Type B pancreatic cell (in vitro differentiated cells): ENCODE data around the gene GRHL3. TPM values are rescaled to one million over a fixed set of nuclear protein-coding genes. Genes with fewer than 3 reads are reported as not detected.

Experiments
- DNase-seq: peaks from one replicate; pipeline ENCODE4 v3.0.0; 2021; ENCODE audit warnings: mixed read lengths; ENCODE audit not compliant: unreplicated experiment; ENCODE audit errors: extremely low spot score
- H3K27ac Mint-ChIP-seq: 2 replicates; pipeline ENCODE4 v1.8.0; 2021; ENCODE audit warnings: mild to moderate bottlenecking, mixed read lengths
- H3K27me3 Mint-ChIP-seq: 2 replicates; pipeline ENCODE4 v1.8.0; 2021; ENCODE audit warnings: mixed read lengths
- H3K36me3 Mint-ChIP-seq: 2 replicates; pipeline ENCODE4 v1.8.0; 2021; ENCODE audit warnings: mixed read lengths
- H3K4me1 Mint-ChIP-seq: one replicate; pipeline ENCODE4 v1.8.0; 2021; ENCODE audit warnings: mixed read lengths; ENCODE audit not compliant: unreplicated experiment
- H3K4me3 Mint-ChIP-seq: 2 replicates; pipeline ENCODE4 v1.8.0; 2021; ENCODE audit warnings: mild to moderate bottlenecking, mixed read lengths
- H3K9me3 Mint-ChIP-seq: 2 replicates; pipeline ENCODE4 v1.8.0; 2021; ENCODE audit warnings: mixed read lengths
- total RNA-seq: library from RNA; stranded (reverse); gene quantifications from 2 replicates; pipeline ENCODE4 v1.2.1, GENCODE V29; 2021; ENCODE audit warnings: low replicate concordance
- TF ChIP-seq, protein P1 (sequence below): fragments of 200-600 bp; sonication (generic); conservative IDR thresholded peaks from 2 replicates; pipeline ENCODE4 v1.5.0; 2021; ENCODE audit warnings: antibody characterized with exemption, mild to moderate bottlenecking

GRHL3 gene
- total RNA-seq, 1 donor from 2014 or later: 70.6 TPM

- H3K36me3 Mint-ChIP-seq: peaks cover 4% of the 10 kb centered on the region
- no peaks in the 10 kb centered on the region for H3K27me3 Mint-ChIP-seq
- H3K27ac Mint-ChIP-seq: peak overlapping the region; percentile 86
- DNase-seq: no peak
- H3K4me3 Mint-ChIP-seq: peak overlapping the region; percentile 31
- TF ChIP-seq, protein P1, sequence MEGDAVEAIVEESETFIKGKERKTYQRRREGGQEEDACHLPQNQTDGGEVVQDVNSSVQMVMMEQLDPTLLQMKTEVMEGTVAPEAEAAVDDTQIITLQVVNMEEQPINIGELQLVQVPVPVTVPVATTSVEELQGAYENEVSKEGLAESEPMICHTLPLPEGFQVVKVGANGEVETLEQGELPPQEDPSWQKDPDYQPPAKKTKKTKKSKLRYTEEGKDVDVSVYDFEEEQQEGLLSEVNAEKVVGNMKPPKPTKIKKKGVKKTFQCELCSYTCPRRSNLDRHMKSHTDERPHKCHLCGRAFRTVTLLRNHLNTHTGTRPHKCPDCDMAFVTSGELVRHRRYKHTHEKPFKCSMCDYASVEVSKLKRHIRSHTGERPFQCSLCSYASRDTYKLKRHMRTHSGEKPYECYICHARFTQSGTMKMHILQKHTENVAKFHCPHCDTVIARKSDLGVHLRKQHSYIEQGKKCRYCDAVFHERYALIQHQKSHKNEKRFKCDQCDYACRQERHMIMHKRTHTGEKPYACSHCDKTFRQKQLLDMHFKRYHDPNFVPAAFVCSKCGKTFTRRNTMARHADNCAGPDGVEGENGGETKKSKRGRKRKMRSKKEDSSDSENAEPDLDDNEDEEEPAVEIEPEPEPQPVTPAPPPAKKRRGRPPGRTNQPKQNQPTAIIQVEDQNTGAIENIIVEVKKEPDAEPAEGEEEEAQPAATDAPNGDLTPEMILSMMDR: no peak
- peaks cover 20% of the 10 kb centered on the region for H3K4me1 Mint-ChIP-seq
- H3K9me3 Mint-ChIP-seq: no peaks in the 10 kb centered on the region
Measured at GRCh38 chr1:24373710-24374109, 54.6 kb downstream of the GRHL3 start.

DNA sequence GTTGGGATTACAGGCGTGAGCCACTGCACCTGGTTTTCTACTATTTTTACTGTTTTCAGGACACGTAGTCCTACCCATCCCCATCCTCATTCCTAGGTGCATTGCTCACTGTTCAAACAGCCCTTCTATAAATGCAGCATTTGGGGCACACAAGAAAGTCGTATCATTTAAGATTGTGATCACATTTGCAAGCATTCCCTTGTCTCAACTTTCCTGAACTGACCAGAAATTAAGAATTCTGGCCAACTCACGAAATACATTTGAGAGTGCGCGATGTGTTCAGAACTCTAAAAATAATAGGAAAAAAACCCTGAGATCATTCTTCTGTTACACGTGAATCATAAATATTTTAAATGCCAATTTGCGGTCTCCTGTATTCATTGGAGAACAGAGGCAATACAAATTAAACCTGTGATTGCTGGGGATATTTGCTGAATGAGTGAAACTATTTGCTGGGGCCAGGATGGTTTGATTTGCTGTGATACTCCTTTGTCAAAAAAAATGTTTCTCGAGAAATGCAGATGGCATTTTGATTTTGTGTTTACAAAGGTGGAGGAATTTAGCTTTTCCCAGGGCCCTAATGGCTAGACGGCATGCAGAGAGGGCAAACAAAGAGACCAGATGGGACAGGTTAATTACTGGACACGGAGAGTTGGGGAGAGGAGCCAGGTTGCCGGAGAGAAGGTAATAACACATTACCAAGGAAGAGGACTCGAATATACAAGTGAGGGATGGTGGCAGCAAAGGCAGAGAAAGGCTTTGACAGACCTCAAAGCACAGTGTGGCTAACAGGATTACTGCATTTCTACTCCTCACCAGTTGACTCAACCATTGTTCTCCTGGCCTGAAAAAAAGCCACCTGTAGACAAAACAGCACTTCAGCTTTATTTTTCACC, 56.0 kb downstream of the GRHL3 start:
- no peak for DNase-seq
- Mint-ChIP-seq H3K9me3 (no peaks in the 10 kb centered on the region), H3K4me1 (peaks cover 29% of the 10 kb centered on the region), H3K27me3 (no peaks in the 10 kb centered on the region), H3K27ac (peak overlapping the region; percentile 82), H3K4me3 (peak overlapping the region; percentile 19), H3K36me3 (peaks cover 9% of the 10 kb centered on the region)
- TF ChIP-seq, protein P1: no peak

GRCh38 chr1:24379733-24380315, 60.7 kb downstream of the GRHL3 start:
- H3K36me3 Mint-ChIP-seq: peaks cover 15% of the 10 kb centered on the region
- TF ChIP-seq, protein P1: no peak
- DNase-seq: peak; percentile 7
- H3K27ac Mint-ChIP-seq: peak overlapping the region; percentile 85
- peaks cover 31% of the 10 kb centered on the region for H3K4me1 Mint-ChIP-seq
- peak overlapping the region; percentile 38 for H3K4me3 Mint-ChIP-seq
- H3K27me3 Mint-ChIP-seq: no peaks in the 10 kb centered on the region
- no peaks in the 10 kb centered on the region for H3K9me3 Mint-ChIP-seq

DNA sequence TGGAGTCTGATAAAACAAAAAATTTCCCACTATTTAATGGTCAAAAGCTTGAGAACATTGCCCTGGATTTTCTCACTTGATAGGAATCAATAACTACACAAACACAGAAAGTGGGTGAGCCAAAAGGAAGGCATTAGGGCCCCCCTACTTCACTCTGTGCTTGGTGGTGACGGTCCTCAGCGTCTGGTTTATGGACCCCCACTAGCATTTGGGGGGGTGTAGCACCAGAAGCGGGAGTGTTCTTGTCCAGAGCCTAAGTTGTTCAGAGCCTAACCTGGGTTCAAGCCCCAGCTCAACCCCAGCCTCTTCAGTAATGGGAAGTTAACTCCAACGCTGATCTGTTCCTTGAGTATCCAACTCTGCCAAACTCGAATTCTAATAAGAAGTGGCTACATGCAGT, 61.4 kb downstream of the GRHL3 start:
- Mint-ChIP-seq H3K27ac (peak overlapping the region; percentile 85), H3K27me3 (no peaks in the 10 kb centered on the region)

DNA sequence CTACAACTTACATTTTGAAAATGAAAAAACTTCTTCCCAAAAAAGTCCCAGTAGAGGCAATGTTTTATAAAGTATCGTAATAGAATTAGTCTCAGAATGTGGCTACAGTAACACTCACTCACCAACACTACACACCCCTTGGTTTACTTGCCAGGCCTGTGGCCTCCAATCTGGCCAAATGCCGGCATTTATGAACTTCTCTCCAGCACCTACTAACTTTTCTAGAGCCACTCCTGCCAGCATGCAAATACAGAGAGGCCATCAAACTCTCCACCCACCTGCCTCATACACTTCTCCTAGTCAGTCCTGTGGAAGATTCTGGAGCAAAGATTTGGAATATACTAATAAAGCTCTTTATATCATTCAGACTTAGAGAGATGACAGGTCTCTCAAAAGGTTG, 62.1 kb downstream of the GRHL3 start:
- no peak overlapping the region for H3K4me3 Mint-ChIP-seq
- TF ChIP-seq, protein P1: no peak
- peak; percentile 11 for DNase-seq
- H3K36me3 Mint-ChIP-seq: peaks cover 15% of the 10 kb centered on the region
- peak overlapping the region; percentile 85 for H3K27ac Mint-ChIP-seq
- peaks cover 27% of the 10 kb centered on the region for H3K4me1 Mint-ChIP-seq
- no peaks in the 10 kb centered on the region for H3K9me3 Mint-ChIP-seq
- no peaks in the 10 kb centered on the region for H3K27me3 Mint-ChIP-seq

More for the DNA sequence above, 61.4 kb downstream of the GRHL3 start:
- H3K9me3 Mint-ChIP-seq: no peaks in the 10 kb centered on the region
- no peak overlapping the region for H3K4me3 Mint-ChIP-seq
- peak; percentile 36 for DNase-seq
- H3K4me1 Mint-ChIP-seq: peaks cover 29% of the 10 kb centered on the region
- TF ChIP-seq, protein P1: no peak
- H3K36me3 Mint-ChIP-seq: peaks cover 15% of the 10 kb centered on the region
